Measurements from ENCODE around the gene CHIC2.

DNA sequence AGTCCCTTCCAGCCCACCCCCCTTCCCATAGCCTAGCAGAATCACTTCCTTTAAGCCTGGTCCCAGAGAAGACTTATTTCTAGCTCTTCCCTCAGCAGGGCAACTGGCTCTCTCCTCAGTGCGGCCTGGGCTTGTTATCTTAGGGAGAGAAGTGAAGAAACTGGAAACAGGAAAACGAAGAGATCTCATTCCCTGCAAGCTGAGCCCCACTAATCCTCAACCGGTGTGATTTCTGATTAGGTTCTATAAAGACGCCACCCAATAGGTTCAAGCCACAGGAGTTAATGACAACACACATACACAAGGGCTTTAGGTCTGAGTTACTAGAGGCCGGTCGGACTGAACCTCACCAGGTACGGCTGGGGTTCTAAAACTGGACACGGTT is 38.8 kb upstream of the CHIC2 start:
- TF ChIP-seq POLR2A (IDR thresholded peaks at IDR 0.05; ENCODE audit: low read depth): no peak
- TF ChIP-seq CTCF (IDR thresholded peaks at IDR 0.05): no peak
- TF ChIP-seq POLR2AphosphoS5 (IDR thresholded peaks at IDR 0.05): no peak
